ENCODE results near the gene RPN1. TPM values are rescaled to one million over a fixed set of nuclear protein-coding genes. Genes with fewer than 3 reads are reported as not detected.

The RPN1 gene
- total and polyA plus RNA-seq, 2 of the 13 experiments (the other 11 are each of a cell fraction or from before 2014, with no cell fraction given) = 290 to 342 TPM

GRCh38 chr3:128680603-128681368 lies 30.2 kb upstream of the RPN1 start (continued):
- TF ChIP-seq ZBTB4 (CRISPR knock-in tag; IDR thresholded peaks at IDR 0.05; ENCODE audit: borderline replicate concordance) (peak; percentile 90; the same call in 1 of the 2 replicates), HBP1 (CRISPR knock-in tag; IDR thresholded peaks at IDR 0.05; ENCODE audit: low read depth) (peak; percentile 66; the same call in 1 of the 2 replicates), ZNF678 (CRISPR knock-in tag; IDR thresholded peaks at IDR 0.05) (peak; percentile 96), ZZZ3 (CRISPR knock-in tag; IDR thresholded peaks at IDR 0.05; ENCODE audit: borderline replicate concordance) (no peak), ZNF260 (CRISPR knock-in tag; IDR thresholded peaks at IDR 0.05; ENCODE audit: borderline replicate concordance, low read depth) (no peak), GPN1 (CRISPR knock-in tag; IDR thresholded peaks at IDR 0.05; ENCODE audit: borderline replicate concordance) (no peak), ATF7-NPFF (CRISPR knock-in tag; IDR thresholded peaks at IDR 0.05; ENCODE audit: low read depth) (peak; percentile 90), SMAD3 (CRISPR knock-in tag; IDR thresholded peaks at IDR 0.05) (no peak; the same call in 1 of the 2 replicates), ZFP37 (CRISPR knock-in tag; IDR thresholded peaks at IDR 0.05; ENCODE audit: borderline replicate concordance) (no peak), ZNF746 (CRISPR knock-in tag; IDR thresholded peaks at IDR 0.05) (no peak), CAMTA2 (CRISPR knock-in tag; IDR thresholded peaks at IDR 0.05; ENCODE audit: borderline replicate concordance) (no peak), SAFB2 (CRISPR knock-in tag; IDR thresholded peaks at IDR 0.05; ENCODE audit: borderline replicate concordance, low read depth) (peak; percentile 91), ZUFSP (CRISPR knock-in tag; IDR thresholded peaks at IDR 0.05; ENCODE audit: borderline replicate concordance) (no peak), ZNF597 (CRISPR knock-in tag; IDR thresholded peaks at IDR 0.05) (no peak), ZNF552 (CRISPR knock-in tag; IDR thresholded peaks at IDR 0.05; ENCODE audit: borderline replicate concordance) (peak; percentile 44; the same call in 1 of the 2 replicates), ZSCAN25 (CRISPR knock-in tag; IDR thresholded peaks at IDR 0.05) (peak; percentile 93)
- TF ChIP-seq, protein P1, sequence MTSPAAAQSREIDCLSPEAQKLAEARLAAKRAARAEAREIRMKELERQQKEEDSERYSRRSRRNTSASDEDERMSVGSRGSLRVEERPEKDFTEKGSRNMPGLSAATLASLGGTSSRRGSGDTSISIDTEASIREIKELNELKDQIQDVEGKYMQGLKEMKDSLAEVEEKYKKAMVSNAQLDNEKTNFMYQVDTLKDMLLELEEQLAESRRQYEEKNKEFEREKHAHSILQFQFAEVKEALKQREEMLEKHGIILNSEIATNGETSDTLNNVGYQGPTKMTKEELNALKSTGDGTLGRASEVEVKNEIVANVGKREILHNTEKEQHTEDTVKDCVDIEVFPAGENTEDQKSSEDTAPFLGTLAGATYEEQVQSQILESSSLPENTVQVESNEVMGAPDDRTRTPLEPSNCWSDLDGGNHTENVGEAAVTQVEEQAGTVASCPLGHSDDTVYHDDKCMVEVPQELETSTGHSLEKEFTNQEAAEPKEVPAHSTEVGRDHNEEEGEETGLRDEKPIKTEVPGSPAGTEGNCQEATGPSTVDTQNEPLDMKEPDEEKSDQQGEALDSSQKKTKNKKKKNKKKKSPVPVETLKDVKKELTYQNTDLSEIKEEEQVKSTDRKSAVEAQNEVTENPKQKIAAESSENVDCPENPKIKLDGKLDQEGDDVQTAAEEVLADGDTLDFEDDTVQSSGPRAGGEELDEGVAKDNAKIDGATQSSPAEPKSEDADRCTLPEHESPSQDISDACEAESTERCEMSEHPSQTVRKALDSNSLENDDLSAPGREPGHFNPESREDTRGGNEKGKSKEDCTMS (CRISPR knock-in tag; conservative IDR thresholded peaks at IDR 0.05) = no peak

All from HepG2 (cell line).